Uterus (tissue), 4 donors: ENCODE data around the gene GPALPP1. TPM values are rescaled to one million over a fixed set of nuclear protein-coding genes. Genes with fewer than 3 reads are reported as not detected.
A peak's percentile ranks its signal among the peaks of the same experiment; 100 is the strongest.

ENCODE experiments used
- DNase-seq, 2 donors: peaks; one replicate each; pipeline ENCODE4 v3.0.0-alpha.2; 2019 to 2020
- H3K27ac ChIP-seq, 2 donors: fragments of 200-600 bp; sonication (generic); 1 replicate in 1 of 2; 2 replicates in 1 of 2; pipeline ENCODE4 v1.5.1; 2016 to 2018
- H3K27me3 ChIP-seq, 2 donors: fragments of 200-600 bp; sonication (generic); one replicate each; pipeline ENCODE4 v1.5.1; 2018 to 2019; ENCODE audit warnings: control low read depth in 1 of 2
- H3K36me3 ChIP-seq, 2 donors: fragments of 200-600 bp; sonication (generic); one replicate each; pipeline ENCODE4 v1.5.1; 2019; ENCODE audit warnings: control low read depth in 1 of 2
- H3K4me1 ChIP-seq, 2 donors: fragments of 200-600 bp; sonication (generic); one replicate each; pipeline ENCODE4 v1.5.1; 2018 to 2019; ENCODE audit warnings: control low read depth in 1 of 2
- H3K4me3 ChIP-seq, 2 donors: fragments of 200-600 bp; sonication (generic); 1 replicate in 1 of 2; 2 replicates in 1 of 2; pipeline ENCODE4 v1.5.1; 2018 to 2019; ENCODE audit warnings: mild to moderate bottlenecking in 1 of 2
- H3K9me3 ChIP-seq, 2 donors: fragments of 200-600 bp; sonication (generic); one replicate each; pipeline ENCODE4 v1.5.1; 2019; ENCODE audit warnings: control low read depth in 1 of 2
- CTCF ChIP-seq, 4 experiments: fragments of 200-600 bp in 2 of 4; fragments of 450-650 bp in 2 of 4; sonication (generic) in 2 of 4; IDR thresholded peaks; one replicate each; pipeline ENCODE4 v1.5.1; 2016 to 2019; ENCODE audit warnings: antibody characterized with exemption in 4 of 4, mild to moderate bottlenecking in 2 of 4, moderate library complexity in 1 of 4
- POLR2A ChIP-seq, 2 donors: fragments of 450-650 bp; IDR thresholded peaks; one replicate each; pipeline ENCODE4 v1.6.1; 2016; ENCODE audit warnings: antibody characterized with exemption in 2 of 2, mild to moderate bottlenecking in 1 of 2, moderate library complexity in 1 of 2
- intact Hi-C: fragments of 100-400 bp; cut with DNase I; formaldehyde crosslinking; loops from one replicate; pipeline ENCODE4 v1.15.1; 2023; ENCODE audit warnings: low total_unique reads
- total RNA-seq, 4 donors: library from RNA; depleted of rRNA in 3 of 4; stranded (reverse); fragments of >200 nt in 3 of 4; gene quantifications; one replicate each; pipeline versions ENCODE4 v1.1.0 to v1.2.4, GENCODE V29; 2014 to 2023
- donor health status: DM: yes; HTN: yes; CAD: no.

Gene GPALPP1
- total RNA-seq, 4 donors from 2014 or later, result 8.7 to 55.2 (median 28.1) TPM

DNA sequence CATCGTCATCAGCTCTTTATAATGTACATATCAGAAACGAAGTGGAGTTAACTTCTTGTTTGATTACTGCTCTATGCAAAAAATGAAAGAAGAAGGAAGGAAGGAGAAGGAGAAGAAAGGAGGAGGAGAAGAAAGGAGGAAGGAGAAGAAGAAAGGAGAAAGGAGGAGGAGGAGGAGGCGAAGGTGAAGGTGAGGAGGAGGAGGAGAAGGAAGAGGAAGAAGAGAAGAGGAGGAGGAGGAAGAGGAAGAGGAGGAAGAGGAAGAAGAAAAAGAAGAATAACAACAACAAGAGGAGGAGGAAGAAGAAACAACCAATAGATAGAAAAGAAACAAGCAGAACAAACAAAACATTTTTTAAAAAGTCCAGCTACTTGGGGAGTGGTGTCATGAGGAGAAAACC, 13.1 kb upstream of the GPALPP1 start:
- Histone ChIP-seq H3K4me1 (no peaks in the 10 kb centered on the region), H3K27ac (no peak overlapping the region), H3K9me3 (no peaks in the 10 kb centered on the region), H3K27me3 (no peaks in the 10 kb centered on the region), H3K36me3 (no peaks in the 10 kb centered on the region), H3K4me3 (no peak overlapping the region)
- DNase-seq, result no peak
- intact Hi-C loops, result loop anchor here (10.0 kb wide), 1 partner anchor 491 kb away; no protein-coding TSS in a partner anchor
- TF ChIP-seq CTCF (IDR thresholded peaks at IDR 0.05) (no peak), POLR2A (IDR thresholded peaks at IDR 0.05) (no peak)

DNA sequence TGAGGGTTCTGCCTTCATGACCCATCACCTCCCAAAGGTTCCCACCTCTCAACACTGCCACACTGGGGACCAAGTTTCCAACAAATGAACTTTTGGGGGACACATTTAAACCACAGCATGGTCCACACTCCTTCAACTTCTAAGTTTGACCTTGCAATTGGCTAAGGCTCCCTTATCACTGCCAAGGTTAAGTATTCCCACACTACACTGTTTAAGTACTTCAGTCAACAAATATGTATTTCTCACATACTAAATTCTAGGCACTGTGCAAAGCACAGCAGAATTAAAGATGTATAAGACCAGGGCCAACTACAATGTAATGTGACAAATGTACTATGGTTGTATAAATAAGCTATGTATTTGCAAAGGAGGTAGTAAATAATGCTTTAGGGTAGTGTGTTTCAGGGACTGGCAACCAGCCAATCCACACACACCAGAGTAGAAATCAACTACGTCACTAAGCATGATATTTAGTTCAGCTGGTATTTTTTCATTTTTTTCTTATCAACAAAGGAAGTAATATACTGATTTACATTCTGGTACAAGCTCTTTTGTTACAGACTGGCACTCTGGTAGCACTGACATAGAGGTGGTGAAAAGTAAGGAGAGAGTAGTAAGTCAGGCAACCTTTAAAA, 12.3 kb upstream of the GPALPP1 start:
- no peaks in the 10 kb centered on the region for H3K4me1 ChIP-seq
- no peaks in the 10 kb centered on the region for H3K36me3 ChIP-seq
- no peak overlapping the region for H3K27ac ChIP-seq
- intact Hi-C loops, result loop anchor here (10.0 kb wide), 1 partner anchor 492 kb away; no protein-coding TSS in a partner anchor
- DNase-seq, result no peak
- no peak overlapping the region for H3K4me3 ChIP-seq
- no peaks in the 10 kb centered on the region for H3K9me3 ChIP-seq
- TF ChIP-seq CTCF (IDR thresholded peaks at IDR 0.05) (no peak), POLR2A (IDR thresholded peaks at IDR 0.05) (no peak)
- H3K27me3 ChIP-seq, result no peaks in the 10 kb centered on the region

GRCh38 chr13:44978328-44978727, 11.0 kb upstream of the GPALPP1 start:
- no peak for TF ChIP-seq POLR2A (IDR thresholded peaks at IDR 0.05)
- Histone ChIP-seq H3K36me3 (no peaks in the 10 kb centered on the region), H3K9me3 (no peaks in the 10 kb centered on the region), H3K27ac (no peak overlapping the region), H3K4me1 (no peaks in the 10 kb centered on the region), H3K27me3 (no peaks in the 10 kb centered on the region), H3K4me3 (no peak overlapping the region)
- intact Hi-C loops, result loop anchor here (10.0 kb wide), 1 partner anchor 494 kb away; no protein-coding TSS in a partner anchor
- no peak for DNase-seq

DNA sequence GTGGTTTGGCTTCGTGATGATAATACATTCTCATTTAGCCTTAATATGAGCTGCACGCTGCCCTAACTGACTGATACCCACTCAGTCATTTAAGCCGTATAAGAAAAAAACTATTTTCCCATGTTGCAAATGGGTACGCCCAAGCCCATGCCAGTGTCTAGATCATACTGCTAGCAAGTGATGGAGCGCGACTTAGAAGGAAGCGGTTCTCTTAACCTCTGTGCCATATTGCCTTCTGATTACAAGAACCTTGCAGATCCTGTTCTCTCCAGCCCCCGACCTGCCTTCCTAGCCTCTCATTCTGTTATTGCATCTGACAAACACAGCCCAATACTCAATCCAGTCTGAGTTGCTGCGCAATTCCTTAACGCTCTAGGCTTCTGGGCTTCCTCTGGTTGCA, 603 bp downstream of the GPALPP1 start:
- no peaks in the 10 kb centered on the region for H3K36me3 ChIP-seq
- TF ChIP-seq POLR2A (IDR thresholded peaks at IDR 0.05) (no peak), CTCF (IDR thresholded peaks at IDR 0.05) (no peak)
- intact Hi-C loops, result no loop called here

GRCh38 chr13:45003417-45003816, 14.1 kb downstream of the GPALPP1 start:
- Histone ChIP-seq H3K27me3 (no peaks in the 10 kb centered on the region), H3K36me3 (no peaks in the 10 kb centered on the region), H3K4me3 (no peak overlapping the region), H3K27ac (no peak overlapping the region), H3K4me1 (no peaks in the 10 kb centered on the region), H3K9me3 (no peaks in the 10 kb centered on the region)
- TF ChIP-seq POLR2A (IDR thresholded peaks at IDR 0.05) (no peak), CTCF (IDR thresholded peaks at IDR 0.05) (no peak)
- DNase-seq, result no peak
- intact Hi-C loops, result no loop called here

More for the DNA sequence above, 603 bp downstream of the GPALPP1 start:
- H3K27me3 ChIP-seq, result no peaks in the 10 kb centered on the region
- DNase-seq, result no peak
- H3K4me3 ChIP-seq, result peak overlapping the region; percentile 82 to 88
- H3K9me3 ChIP-seq, result no peaks in the 10 kb centered on the region
- peak overlapping the region; percentile 79 to 85 for H3K27ac ChIP-seq
- H3K4me1 ChIP-seq, result peaks cover 3 to 9% of the 10 kb centered on the region in 2 donors
